ENCODE measurements around the gene C11orf16.
A peak's percentile ranks its signal among the peaks of the same experiment; 100 is the strongest.
"Not testable (repeated sequence)": the region's sequence is repeated elsewhere in the genome, so short reads cannot be mapped to it uniquely, and the experiment has no call there.

C11orf16 gene, protein sequence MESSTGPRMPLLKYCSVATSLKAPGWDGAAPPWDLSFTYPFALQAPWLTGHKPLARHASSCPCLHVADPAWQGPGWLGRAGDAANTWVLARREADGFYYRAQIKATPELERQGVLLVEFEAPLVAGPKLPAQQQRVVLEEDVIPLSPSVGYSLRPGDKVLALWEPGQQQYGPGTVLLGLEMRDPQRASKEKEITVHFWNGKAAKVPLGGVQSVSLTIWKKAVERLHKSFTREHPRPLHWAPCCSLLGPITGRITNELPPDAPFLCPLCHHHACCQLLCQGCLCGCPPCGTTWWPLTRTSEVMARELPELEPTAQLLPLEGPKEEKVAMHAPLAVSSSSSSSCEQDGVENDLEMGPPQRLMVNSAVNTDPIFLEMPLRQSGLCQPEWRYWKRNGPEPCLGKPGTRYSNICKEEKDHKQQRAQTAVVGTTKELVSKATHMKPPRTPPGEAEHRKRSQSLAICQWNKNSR

DNA sequence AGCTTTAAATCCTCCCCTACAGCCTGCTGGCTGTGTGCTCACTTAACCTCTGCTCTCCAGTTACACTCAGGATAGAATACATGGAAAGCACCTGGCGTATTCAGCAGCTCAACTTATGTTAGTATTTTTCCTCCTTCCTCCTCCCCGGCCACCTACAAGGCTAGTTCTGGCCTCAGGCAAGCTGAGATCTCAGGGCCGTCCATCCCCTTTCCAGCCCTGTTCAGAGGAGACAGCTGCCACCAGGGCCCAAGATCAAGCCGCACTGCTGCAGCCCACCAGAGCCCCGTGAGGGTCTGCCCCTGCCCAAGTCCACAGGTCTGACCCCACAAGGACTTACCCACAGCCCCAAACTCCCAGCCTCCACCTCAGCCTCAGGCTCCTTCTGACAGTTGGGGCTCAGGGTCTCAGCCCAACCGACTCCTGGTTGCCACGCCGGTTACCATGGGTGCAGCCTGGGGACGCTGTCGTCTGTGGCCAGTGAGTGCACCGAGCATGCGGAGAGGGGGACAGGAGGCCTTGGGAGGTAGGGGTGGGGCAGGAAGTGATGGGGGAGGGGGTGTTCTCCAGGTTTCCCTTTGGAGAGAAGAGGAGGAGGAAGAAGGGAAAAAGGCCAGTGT lies at the start of gene C11orf16:
Gene C11orf16, minus strand, starts transcription at position 384 of the 617 bp plus-strand sequence. CDS start 639 bp downstream, outside the sequence.
- DNase-seq: no peak

GRCh38 chr11:8980485-8980884 lies 47.7 kb upstream of the C11orf16 start:
- no peak for DNase-seq

- not testable (repeated sequence) for DNase-seq
Observed at GRCh38 chr11:8979365-8979764, 46.6 kb upstream of the C11orf16 start.

GRCh38 chr11:8973121-8973520 lies 40.4 kb upstream of the C11orf16 start:
- no peak for DNase-seq

GRCh38 chr11:8971924-8972316 lies 39.2 kb upstream of the C11orf16 start:
- DNase-seq: no peak

GRCh38 chr11:8971196-8971923 lies 38.6 kb upstream of the C11orf16 start:
- DNase-seq: no peak

GRCh38 chr11:8967184-8967583 lies 34.4 kb upstream of the C11orf16 start:
- no peak for DNase-seq

- peak; percentile 92 for DNase-seq
Observed at GRCh38 chr11:8964324-8965320, 31.9 kb upstream of the C11orf16 start, which contains the start of gene TMEM9B. TSS of gene TMEM9B (minus strand) at chr11:8964442. CDS start at chr11:8964313, 129 bp downstream.

DNA sequence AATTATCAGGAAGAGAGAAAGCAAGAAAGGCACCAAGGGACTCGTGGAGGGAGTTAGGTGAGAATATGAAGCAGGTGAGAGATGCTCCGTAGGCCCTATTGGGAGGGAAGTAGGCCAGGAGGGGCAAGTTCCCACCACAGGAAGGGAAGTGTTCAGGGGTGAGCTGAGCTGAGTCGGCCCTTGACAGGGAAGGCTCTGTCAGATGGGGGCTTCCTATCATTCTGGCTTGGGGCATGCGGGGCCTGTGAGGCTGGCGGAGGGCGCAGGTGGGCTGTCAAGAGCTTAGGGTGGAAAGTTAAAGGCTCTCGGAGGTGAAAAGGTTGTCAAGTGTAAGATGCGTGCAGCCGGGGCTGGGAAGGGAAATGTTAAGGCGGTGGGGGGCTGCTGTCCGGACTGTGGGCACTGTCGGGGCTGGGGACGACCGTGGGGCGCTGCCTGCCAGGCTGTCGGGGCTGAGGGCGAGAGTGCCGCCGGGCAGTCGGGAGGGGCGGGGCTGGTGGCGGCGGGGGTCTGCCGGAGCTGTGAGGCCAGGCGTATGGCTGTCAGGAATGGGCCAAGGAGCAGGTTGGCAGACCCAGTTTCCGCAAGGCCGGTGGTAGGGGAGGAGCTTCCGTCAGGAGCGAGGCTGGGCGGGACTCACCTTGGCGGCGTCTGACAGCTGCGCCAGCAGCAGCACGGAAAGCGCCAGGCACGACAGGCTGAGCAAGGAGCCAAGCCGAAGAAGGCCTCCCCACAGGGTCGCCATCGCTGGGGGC lies 31.0 kb upstream of the C11orf16 start:
- DNase-seq: peak; percentile 85

- no peak for DNase-seq
Observed at GRCh38 chr11:8962841-8963240, 30.1 kb upstream of the C11orf16 start.

GRCh38 chr11:8961401-8961800 lies 28.7 kb upstream of the C11orf16 start:
- no peak for DNase-seq

DNA sequence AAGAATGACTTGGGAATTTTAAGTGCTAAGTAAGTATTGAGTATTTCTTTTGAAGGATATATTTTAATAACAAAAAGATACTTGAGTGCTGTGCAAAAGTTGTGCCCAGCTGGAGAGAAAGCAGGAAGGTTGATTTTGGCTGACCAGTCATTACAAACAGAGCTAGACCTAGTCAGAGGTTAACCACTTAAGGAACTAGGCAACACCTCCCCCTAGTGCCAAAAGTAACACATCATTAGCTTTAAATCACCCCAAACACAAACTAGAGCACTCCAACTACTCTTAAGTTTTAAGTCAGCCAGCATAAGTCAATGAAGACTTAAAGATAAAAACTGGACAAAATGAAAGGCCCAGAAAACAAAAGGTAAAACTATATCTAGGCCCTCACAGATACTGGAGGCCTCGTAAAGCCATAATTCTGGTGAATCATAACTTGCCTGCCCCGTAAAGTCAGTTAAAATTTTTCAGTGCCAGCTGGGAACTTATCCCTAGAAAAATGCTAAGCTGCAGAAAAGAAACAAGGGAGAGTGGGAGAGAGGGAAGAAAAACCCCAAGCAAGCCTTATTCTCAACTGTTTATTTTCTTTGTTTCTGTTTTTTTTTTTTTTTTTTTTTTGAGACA lies 26.9 kb upstream of the C11orf16 start:
- DNase-seq: no peak

- no peak for DNase-seq
Observed at GRCh38 chr11:8956860-8957259, 24.1 kb upstream of the C11orf16 start.

- DNase-seq: no peak
Observed at GRCh38 chr11:8948886-8949285, 16.1 kb upstream of the C11orf16 start.

- no peak for DNase-seq
Observed at GRCh38 chr11:8947230-8947943, 14.6 kb upstream of the C11orf16 start.

GRCh38 chr11:8942518-8943066 lies 9.8 kb upstream of the C11orf16 start, which contains the start of gene ASCL3:
TSS of gene ASCL3 (minus strand) at chr11:8943016. CDS start at chr11:8938161, 4,855 bp downstream.
- DNase-seq: no peak

- no peak for DNase-seq
Observed at GRCh38 chr11:8941341-8942103, 8.8 kb upstream of the C11orf16 start.

DNA sequence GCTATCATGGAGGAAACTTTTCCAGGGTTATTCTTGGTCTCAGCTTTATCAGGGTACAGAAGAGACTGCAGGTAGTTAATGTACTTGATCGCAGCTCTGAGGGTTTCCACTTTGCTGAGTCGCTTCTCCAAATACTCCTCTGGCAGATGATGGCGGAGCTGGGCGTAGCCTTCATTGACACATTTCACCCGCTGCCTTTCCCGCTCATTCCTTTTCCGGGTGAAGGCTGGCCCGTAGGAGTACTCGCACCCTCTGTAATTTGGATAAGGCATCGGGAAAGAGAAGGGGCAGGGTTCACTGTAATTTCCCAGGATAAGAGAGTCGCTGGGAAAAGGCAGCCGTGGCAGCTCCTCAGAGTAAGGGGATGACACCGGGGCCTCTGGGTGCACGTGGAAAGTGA lies 4.9 kb upstream of the C11orf16 start:
- DNase-seq: no peak

- no peak for DNase-seq
Observed at GRCh38 chr11:8937159-8937558, 4.4 kb upstream of the C11orf16 start.
